Raji (cell line): Measurements from ENCODE around the gene HAGHL.

Experiments used
- POLR2A ChIP-seq: IDR thresholded peaks from 2 replicates; pipeline ENCODE4 v1.6.1; 2011; ENCODE audit warnings: low read depth, low read length, control low read depth; ENCODE audit not compliant: insufficient read depth

The HAGHL gene

DNA sequence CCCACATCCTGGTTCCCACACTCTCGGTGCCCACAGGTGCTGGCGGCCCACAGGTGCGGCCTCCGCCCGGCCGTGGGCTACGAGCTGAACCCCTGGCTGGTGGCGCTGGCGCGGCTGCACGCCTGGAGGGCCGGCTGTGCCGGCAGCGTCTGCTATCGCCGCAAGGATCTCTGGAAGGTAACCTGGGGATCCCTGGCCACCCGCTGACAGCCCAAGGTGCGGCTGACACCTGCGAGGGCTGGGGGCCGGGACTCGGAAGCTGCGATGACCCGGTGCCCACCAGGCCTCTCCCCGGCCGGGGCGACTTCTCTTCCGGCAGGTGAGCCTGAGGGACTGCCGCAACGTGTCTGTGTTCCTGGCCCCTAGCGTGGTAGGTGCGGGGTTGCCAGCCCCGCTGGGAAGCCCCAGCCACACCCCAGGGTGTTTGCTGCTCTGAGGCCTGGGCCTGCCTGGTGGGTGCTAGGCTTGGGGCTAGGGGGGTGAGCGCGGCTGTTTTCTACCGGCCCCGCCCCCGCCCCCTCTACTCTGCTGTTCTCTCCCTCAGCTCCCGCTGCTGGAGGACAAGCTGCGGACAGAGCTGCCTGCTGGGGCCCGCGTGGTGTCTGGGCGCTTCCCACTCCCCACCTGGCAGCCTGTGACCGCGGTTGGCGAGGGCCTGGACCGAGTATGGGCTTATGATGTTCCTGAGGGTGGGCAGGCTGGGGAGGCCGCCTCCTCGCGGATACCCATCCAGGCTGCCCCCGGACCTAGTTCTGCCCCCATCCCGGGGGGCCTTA, 5.0 kb upstream of the HAGHL start:
- TF ChIP-seq POLR2A: no peak

DNA sequence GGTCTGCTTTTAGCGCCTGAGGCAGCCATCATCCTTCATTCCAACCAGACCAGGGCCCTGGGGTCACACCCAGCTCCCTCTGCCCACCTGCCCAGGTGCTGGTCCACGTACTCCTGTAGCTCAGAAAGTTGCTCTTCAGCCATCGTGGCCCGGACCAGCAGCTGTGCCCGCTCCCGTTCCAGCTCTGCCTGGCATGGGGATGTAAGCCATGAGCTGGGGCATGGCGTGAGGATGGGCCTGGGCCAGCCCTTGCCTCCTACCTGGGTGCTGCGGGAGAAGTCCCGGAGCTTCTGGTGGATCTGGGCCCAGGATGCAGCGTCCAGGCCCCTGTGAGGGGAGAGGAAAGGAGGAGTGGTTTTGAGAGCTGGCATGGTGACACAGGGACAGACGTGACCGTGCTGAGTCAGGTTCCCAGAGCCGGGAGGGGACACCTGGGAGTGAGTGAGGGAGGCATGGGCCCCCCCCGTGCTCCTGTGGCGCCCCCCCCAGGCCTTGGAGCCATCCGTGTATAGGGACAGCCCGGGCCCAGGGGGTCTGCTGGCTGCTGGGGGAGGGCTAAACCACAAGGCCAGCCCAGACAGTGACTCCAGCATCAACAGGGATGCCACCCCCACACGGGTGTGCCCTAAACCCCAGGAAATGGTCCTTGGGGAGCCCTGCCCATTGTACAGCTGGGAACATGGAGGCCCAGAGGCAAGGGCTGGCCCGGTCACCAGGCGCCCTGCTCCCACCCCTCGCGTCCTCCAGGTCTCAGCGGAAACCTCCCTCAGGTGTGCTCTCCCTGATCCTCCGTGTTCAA, 3.9 kb upstream of the HAGHL start:
- peak; percentile 21; the same call in 1 of the 2 replicates for TF ChIP-seq POLR2A

DNA sequence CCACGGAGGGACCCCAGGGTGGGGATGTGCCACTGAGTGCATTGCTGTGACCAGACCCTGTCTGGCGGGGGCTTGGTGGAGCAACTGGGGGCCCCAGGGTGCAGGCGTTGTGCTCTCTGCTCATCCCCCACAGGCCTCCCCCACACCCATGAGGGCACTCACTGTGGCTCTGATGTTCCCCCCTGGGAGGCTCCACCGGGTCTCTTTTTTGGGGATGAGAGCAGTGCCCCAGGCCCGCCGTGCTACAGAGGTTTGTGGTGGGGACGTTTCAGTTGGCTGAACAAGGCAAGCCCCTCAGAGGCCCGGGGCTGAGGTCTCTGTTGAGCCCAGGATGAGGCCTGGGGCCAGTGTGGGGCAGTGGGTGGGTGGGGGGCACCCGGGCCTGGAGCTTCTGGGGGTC, 3.2 kb upstream of the HAGHL start:
- TF ChIP-seq POLR2A: no peak

DNA sequence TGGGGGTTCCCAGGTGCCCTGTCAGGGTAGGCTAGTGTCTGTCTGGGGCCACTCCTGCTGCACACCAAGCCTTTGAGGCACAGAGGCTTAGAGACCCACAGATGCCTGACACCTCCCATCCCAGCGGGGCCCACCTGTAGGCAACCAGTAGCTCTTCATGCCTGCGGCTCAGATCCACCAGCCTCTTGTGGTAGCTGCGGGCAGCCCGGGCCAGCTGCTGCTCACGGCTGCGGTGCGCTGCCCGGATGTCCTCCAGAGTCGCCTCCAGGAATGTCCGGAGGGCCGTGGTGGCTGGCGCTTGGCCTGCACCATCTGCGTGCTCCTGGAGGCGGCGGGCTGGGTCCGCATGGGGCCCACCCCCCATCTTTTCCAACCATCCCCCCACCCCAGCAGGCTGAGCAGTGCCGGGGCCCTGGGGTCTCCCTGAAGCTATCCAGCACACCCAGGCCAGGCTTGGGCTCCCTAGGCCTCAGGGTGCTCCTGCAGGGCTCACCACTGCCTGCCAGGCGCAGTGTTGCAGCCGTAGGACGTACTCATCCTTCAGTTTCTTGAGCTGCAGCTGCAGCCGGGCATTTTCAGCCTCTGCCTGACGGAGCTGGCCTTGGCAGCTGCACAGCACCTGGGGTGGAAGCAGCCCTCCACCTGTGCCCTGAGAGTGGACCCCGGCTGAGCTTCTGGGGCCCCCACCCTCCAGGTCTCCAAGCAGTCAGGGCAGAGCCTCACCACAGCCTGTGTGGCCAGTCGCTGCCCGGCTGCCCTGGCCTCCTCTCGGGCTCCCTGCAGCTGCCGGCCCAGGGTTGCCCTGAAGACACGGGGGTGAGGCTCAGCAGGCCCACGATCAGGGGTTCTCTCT, 2.5 kb upstream of the HAGHL start:
- peak; percentile 25; the same call in 1 of the 2 replicates for TF ChIP-seq POLR2A

DNA sequence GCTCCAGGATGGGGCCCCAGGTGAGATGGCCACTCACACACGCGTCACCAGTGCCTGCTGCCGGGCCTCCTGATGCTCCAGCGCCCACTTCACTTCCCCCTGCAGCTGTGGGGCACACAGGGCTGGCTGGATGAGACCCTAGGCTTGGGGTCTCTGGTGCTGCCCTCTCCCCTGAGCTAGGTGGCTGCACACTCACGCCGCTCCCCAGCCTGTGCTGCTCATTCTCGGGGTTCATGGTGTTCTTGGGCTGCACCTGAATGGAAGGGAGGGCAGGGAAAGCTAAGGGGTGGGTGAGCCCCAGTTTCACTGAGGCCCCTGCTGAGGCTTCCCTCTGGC, 1.9 kb upstream of the HAGHL start:
- no peak for TF ChIP-seq POLR2A

DNA sequence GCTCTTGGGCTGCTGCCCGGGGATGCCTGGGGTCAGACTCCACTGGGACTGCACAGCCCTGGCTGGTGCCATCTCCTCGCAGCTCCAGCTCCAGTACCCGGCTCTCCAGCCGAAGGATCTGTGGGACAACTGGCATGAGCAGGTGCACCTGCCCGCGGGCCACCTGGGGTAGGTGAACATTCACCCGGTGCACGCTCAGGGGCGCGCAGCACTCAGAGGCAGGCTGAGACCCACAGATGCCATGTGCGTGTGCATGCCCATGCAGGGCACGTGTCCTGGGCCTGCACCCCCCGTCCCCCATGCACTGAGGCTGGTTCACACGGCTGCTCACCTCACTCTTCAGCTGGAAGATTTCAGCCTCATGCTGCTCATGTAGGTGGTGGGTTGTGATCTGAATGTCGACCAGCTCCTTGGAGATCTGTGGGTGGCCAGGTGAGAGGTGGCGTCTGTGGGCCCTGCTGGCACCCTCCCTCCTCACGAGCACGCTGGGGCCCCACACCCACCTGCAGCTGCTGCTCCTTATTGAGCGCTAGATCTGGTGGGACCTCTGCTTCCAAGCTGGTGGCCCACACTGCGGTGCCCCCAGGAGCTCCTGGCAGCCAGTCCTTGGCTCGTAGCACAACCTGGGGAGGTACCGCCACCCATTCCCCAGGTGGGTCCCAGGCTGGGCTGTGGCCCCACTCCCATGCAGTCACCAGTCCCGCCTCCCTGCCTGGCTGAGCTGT, 1.3 kb upstream of the HAGHL start:
- TF ChIP-seq POLR2A: peak; percentile 7; the same call in 1 of the 2 replicates

DNA sequence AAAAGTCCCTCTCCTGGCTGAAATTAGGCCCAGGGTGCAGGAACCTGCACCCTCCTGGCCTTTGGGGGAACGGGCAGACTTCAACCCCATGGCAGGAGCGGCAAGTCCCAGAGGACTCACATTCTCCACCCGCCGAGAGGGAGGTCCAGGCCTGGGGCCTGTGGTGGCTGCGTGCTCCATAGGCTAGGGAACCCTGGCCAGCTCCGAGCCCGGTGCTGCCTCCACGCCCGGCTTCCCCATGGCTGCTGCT, 793 bp upstream of the HAGHL start:
- no peak for TF ChIP-seq POLR2A

DNA sequence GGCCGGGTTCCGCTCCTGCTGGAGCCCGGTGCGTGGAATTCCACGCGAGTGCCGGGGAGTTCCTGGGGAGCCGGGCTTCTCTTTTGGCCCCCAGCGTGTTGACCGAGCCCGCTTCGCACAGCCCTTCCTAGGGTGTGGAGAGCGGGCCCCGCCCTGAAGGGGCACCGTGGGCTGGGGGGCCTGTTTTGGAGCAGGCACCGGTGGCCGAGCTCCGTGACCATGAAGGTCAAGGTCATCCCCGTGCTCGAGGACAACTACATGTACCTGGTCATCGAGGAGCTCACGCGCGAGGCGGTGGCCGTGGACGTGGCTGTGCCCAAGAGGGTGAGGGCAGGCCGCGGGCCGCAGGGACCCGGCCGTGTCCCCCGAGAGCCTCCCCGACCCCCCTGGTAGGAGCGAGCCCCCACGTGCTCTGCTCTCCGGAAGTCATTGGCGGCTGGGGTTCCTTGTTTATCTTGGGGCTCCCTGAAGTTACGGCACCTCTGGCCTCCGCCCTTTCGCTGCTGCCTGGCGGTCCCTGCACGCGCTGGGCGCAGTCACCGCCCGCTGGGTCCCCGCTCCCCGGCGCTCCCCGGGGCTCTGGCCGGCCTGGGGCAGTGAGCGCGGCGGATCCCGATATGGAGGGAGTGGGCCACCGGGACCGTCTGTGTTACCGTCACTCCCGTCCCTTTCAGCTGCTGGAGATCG, 528 bp downstream of the HAGHL start:
- peak; percentile 78 for TF ChIP-seq POLR2A

DNA sequence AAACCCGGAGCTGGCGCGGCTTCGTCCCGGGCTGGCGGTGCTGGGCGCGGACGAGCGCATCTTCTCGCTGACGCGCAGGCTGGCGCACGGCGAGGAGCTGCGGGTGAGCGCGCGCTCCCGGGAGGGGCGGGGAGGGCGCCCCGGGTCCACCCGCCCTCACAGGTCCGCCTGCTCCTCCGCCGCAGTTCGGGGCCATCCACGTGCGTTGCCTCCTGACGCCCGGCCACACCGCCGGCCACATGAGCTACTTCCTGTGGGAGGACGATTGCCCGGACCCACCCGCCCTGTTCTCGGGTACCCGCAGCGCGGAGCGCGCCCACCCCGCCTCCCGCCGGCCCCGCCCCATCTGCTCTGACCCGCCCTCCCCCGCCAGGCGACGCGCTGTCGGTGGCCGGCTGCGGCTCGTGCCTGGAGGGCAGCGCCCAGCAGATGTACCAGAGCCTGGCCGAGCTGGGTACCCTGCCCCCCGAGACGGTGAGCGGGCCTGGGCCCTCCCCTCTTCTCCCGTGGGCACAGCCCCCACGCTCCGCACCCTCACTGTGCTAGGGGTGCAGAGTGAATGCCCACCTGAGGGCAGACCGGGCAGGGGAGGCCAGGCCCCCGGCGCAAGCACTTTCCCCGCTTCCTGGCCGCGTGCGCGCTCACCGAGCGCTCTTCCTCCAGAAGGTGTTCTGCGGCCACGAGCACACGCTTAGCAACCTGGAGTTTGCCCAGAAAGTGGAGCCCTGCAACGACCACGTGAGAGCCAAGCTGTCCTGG, 1.4 kb downstream of the HAGHL start:
- TF ChIP-seq POLR2A: peak; percentile 82

DNA sequence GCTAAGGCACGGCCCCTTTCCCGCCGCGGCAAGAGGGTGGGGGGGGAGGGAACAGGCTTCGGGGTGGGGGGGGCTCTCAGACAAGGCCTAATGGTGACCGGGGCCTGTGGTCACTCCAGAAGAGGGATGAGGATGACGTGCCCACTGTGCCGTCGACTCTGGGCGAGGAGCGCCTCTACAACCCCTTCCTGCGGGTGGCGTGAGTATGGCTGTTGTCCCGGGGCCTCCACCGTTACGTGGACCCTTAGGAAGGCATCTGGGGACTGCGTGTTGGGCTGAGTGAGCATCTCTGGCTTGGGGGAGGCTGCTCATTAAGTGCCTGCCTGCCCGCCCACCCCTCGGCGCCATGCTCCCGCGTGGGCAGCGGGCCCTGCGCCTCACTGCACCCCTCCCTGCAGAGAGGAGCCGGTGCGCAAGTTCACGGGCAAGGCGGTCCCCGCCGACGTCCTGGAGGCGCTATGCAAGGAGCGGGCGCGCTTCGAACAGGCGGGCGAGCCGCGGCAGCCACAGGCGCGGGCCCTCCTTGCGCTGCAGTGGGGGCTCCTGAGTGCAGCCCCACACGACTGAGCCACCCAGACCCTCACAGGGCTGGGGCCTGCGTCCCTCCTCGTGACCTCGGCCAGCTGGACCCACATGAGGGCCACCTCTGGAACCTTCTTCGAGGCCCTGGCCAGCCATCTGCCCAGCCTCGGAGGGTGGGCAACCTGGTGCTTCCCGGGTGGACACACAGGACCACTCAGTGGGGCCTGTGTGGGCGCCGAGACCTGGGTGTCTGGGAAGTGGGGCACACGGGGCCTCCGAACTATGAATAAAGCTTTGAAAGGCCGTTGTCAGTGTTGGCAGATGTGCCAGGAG, 2.2 kb downstream of the HAGHL start:
- peak; percentile 13; the same call in 1 of the 2 replicates for TF ChIP-seq POLR2A

DNA sequence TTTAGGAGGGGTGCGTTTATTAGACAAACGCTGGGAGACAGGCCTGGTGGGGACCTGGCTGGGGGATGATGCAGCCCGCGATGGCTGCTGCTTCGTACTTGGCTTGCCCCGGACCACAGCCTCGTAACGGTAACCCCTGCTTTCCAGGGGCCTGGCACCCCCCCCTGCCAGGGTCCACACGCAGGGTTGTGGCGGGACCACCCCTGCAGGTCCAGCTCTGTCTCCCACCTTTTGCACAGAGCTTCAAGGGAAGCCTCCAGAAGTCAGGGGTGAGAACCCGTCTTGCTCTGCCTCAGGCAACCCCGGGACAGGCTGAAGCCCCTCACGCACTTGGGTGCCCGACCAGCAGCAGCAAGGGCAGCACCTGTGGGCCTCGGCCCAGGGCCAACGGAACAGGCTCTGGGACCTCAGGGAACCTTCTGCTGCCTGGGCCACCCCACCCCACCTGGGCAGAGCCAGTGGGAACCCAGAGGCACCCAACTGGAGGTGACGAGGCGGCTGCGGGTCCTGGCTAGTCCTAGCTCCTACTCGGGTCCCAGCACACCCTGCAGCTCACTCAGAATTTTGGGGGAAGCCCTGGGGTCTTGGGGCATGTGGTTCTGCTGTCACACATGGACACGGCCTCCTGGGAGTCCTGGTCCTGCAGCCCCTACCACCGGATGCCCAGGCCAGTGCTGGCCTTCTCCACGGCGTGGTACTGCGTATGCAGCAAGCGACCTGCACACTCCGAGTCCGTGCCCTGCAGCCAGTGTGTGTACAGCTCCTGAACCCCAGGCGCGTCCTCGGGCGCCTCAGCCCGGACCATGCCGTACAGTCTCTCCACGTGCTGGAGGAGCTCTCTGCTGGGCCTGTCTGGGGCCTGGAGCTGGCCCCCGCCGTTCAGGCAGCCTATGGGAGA, 3.1 kb downstream of the HAGHL start:
- peak; percentile 11; the same call in 1 of the 2 replicates for TF ChIP-seq POLR2A
